ENCODE results near the gene BYSL. TPM values are rescaled to one million over a fixed set of nuclear protein-coding genes. Genes with fewer than 3 reads are reported as not detected.

Gene BYSL
- total RNA-seq, 4 donors from 2014 or later = 6.3 to 19.4 (median 13.0) TPM

GRCh38 chr6:41975276-41975675 is 54.0 kb downstream of the BYSL start:
- Histone ChIP-seq H3K9me3 (no peaks in the 10 kb centered on the region), H3K4me1 (peaks cover 0 to 12% (median 7%) of the 10 kb centered on the region in 3 donors), H3K27ac (no peak overlapping the region), H3K27me3 (no peaks in the 10 kb centered on the region), H3K36me3 (no peaks in the 10 kb centered on the region), H3K4me3 (no peak overlapping the region)
- intact Hi-C loops (cut with DNase I) = no loop called here
- no peak for TF ChIP-seq POLR2A (IDR thresholded peaks at IDR 0.05)
- no peak for TF ChIP-seq CTCF (IDR thresholded peaks at IDR 0.05)
- WGBS, 2 donors = 52 to 76% methylated on average over 2 to 4 of the region's 4 CpGs
- DNase-seq = no peak

GRCh38 chr6:41976794-41977484 is 55.6 kb downstream of the BYSL start:
- 53 to 58% methylated on average over 9 of the region's 9 CpGs for WGBS, 2 donors
- intact Hi-C loops (cut with DNase I) = no loop called here
- no peak overlapping the region for H3K27ac ChIP-seq
- H3K9me3 ChIP-seq = no peaks in the 10 kb centered on the region
- no peak overlapping the region for H3K4me3 ChIP-seq
- H3K27me3 ChIP-seq = no peaks in the 10 kb centered on the region
- DNase-seq = no peak
- peaks cover 0 to 4% (median 3%) of the 10 kb centered on the region in 3 donors for H3K4me1 ChIP-seq
- TF ChIP-seq POLR2A (IDR thresholded peaks at IDR 0.05) = no peak
- TF ChIP-seq CTCF (IDR thresholded peaks at IDR 0.05) = no peak
- H3K36me3 ChIP-seq = no peaks in the 10 kb centered on the region

Small RNAs within 50 kb of the gene (small RNA-seq; reads per million reads assigned to genes)
- gene RF00019 = 0 reads per million in 4 donors

Other genes starting within 250 kb of the BYSL start
- gene TFEB, start 185.9 kb upstream of the BYSL start, total RNA-seq = 10 to 100 TPM in 3 of 4 donors, 1 to 10 TPM in 1; 7.0 to 17.5 (median 13.4) TPM
- gene PGC, start 174.1 kb upstream of the BYSL start, total RNA-seq = under 1 TPM in 1 of 4 donors, not detected in 3; 0.95 TPM
- 1 to 10 TPM in 2 of 4 donors, under 1 TPM in 2; 0.31 to 5.5 (median 1.5) TPM for gene FRS3, start 141.6 kb upstream of the BYSL start, total RNA-seq
- 10 to 100 TPM in 3 of 4 donors, 1 to 10 TPM in 1; 5.1 to 11.4 (median 10.8) TPM for gene PRICKLE4, start 140.7 kb upstream of the BYSL start, total RNA-seq
- gene TOMM6, start 133.8 kb upstream of the BYSL start, total RNA-seq = 100 to 1,000 TPM; 116 to 182 (median 150) TPM
- gene USP49, start 26.1 kb upstream of the BYSL start, total RNA-seq = 1 to 10 TPM; 1.4 to 2.7 (median 1.8) TPM
- 10 to 100 TPM in 3 of 4 donors, 1 to 10 TPM in 1; 6.9 to 18.7 (median 15.0) TPM for gene MED20, start 360 bp upstream of the BYSL start, total RNA-seq
- 100 to 1,000 TPM in 1 of 4 donors, 10 to 100 TPM in 3; 38.1 to 142 (median 46.5) TPM for gene CCND3, start 20.3 kb downstream of the BYSL start, total RNA-seq
- gene TAF8, start 129.0 kb downstream of the BYSL start, total RNA-seq = 10 to 100 TPM in 3 of 4 donors, 1 to 10 TPM in 1; 6.0 to 33.2 (median 10.8) TPM
- gene C6orf132, start 221.1 kb downstream of the BYSL start, total RNA-seq = 100 to 1,000 TPM in 3 of 4 donors, 10 to 100 TPM in 1; 87.8 to 254 (median 142) TPM

All from esophagus squamous epithelium (tissue), 5 donors.